Stimulated activated naive B cell treated with anti-CD40 and anti-IgM and Interleukin-4, amounts not matched to agents 10 μg/mL and 1 μg/mL and 100 μg/mL, for 72 hours (primary cell): ENCODE measurements around the gene URB2.

ENCODE experiments used
- ATAC-seq, 2 donors: fragments of 150-1000 bp; cut with Tn5 transposase; replicated peaks; 2 replicates each; pipeline ENCODE4 v1.10.0; 2021; ENCODE audit warnings: moderate library complexity in 1 of 2
- DNase-seq: peaks from one replicate; pipeline ENCODE4 v3.0.0; 2021
- H3K27ac Mint-ChIP-seq: one replicate; pipeline ENCODE4 v1.8.0; 2022; ENCODE audit warnings: mild to moderate bottlenecking, mixed read lengths
- H3K27me3 Mint-ChIP-seq, 2 donors: one replicate each; pipeline ENCODE4 v1.8.0; 2022; ENCODE audit warnings: mixed read lengths in 2 of 2
- H3K36me3 Mint-ChIP-seq, 2 donors: one replicate each; pipeline ENCODE4 v1.8.0; 2022; ENCODE audit warnings: mixed read lengths in 2 of 2, mild to moderate bottlenecking in 1 of 2
- H3K4me1 Mint-ChIP-seq, 2 donors: one replicate each; pipeline ENCODE4 v1.8.0; 2022; ENCODE audit warnings: mixed read lengths in 2 of 2, mild to moderate bottlenecking in 1 of 2
- H3K4me3 Mint-ChIP-seq, 2 donors: one replicate each; pipeline ENCODE4 v1.8.0; 2022; ENCODE audit warnings: mild to moderate bottlenecking in 2 of 2, mixed read lengths in 2 of 2, moderate library complexity in 1 of 2
- H3K9me3 Mint-ChIP-seq, 2 donors: one replicate each; pipeline ENCODE4 v1.8.0; 2022; ENCODE audit warnings: mixed read lengths in 2 of 2, mild to moderate bottlenecking in 1 of 2

URB2 gene

DNA sequence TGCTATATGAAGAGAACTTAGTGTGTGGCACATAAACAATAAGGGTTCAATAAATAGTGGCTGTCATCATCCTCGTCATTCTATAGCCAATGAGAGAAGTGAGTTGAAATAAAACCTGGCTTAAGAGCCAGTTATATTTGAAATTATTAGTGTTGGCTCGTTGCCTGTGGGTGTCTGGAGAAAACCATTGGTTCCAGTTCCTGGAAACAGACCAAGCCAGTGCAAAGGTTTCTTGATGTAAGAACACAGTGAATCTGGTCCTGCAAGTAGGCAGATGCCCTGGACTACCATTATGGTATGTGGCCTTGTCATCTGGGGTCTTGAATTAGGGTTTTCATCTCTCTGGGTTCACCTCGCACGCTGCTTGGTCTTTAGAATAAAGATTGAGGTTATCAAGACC, 43.3 kb downstream of the URB2 start:
- no peak for DNase-seq
- Mint-ChIP-seq H3K27me3 (no peaks in the 10 kb centered on the region), H3K9me3 (no peaks in the 10 kb centered on the region)

DNA sequence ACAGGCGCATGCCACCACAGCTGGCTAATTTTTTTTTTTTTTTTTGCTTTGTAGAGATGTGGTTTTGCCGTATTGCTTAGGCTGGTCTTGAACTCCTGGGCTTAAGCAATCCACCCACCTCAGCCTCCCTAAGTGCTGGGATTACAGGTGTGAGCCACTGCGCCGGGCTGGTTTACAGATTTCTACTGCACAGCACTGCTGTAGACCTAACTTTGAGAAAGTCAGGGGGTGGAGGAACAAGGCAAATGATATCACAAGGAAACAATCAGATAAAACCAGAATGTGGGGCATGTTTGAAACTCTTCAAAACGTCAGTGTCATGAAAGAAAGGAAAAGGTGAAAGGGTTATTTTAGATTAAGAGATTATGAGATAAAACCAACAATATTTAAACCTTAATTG, 45.3 kb downstream of the URB2 start:
- Mint-ChIP-seq H3K36me3 (peaks cover 27 to 42% of the 10 kb centered on the region in 2 donors), H3K27ac (no peak overlapping the region), H3K4me1 (peaks cover 0 to 5% of the 10 kb centered on the region in 2 donors)

More for the DNA sequence above, 43.3 kb downstream of the URB2 start:
- Mint-ChIP-seq H3K4me1 (peaks cover 0 to 4% of the 10 kb centered on the region in 2 donors), H3K4me3 (no peak overlapping the region), H3K27ac (no peak overlapping the region), H3K36me3 (peaks cover 26 to 39% of the 10 kb centered on the region in 2 donors)
- no peak for ATAC-seq

GRCh38 chr1:229672246-229672645, 46.2 kb downstream of the URB2 start:
- H3K36me3 Mint-ChIP-seq: peaks cover 25 to 40% of the 10 kb centered on the region in 2 donors
- ATAC-seq (no peak), DNase-seq (no peak)
- H3K27ac Mint-ChIP-seq: no peak overlapping the region
- H3K4me1 Mint-ChIP-seq: peaks cover 0 to 5% of the 10 kb centered on the region in 2 donors
- H3K4me3 Mint-ChIP-seq: no peak overlapping the region
- H3K9me3 Mint-ChIP-seq: no peaks in the 10 kb centered on the region
- H3K27me3 Mint-ChIP-seq: no peaks in the 10 kb centered on the region

More for the DNA sequence above, 45.3 kb downstream of the URB2 start:
- Mint-ChIP-seq H3K27me3 (no peaks in the 10 kb centered on the region), H3K9me3 (no peaks in the 10 kb centered on the region), H3K4me3 (no peak overlapping the region)
- DNase-seq: no peak
- no peak for ATAC-seq

DNA sequence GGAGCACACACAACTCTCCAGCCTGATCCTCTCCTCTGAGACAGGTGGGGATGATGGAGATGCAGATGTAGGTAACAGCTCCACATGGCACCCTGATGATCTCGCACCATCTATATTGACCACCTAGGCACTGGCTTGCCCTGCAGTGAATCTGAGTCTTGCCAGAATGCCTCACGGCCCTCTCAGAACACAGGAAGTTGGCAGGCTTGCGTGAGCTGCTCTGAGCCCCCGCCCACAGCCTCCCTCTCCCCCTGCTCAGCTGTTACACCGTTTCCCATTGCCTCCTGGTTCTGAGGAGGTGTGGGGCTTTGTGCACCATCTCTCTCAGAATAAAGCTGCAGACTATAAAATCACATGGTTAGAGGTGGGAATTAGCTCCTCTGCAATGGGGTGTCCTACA, 48.0 kb downstream of the URB2 start:
- no peak overlapping the region for H3K4me3 Mint-ChIP-seq
- DNase-seq: no peak
- H3K9me3 Mint-ChIP-seq: no peaks in the 10 kb centered on the region
- H3K36me3 Mint-ChIP-seq: peaks cover 15 to 23% of the 10 kb centered on the region in 2 donors
- no peak for ATAC-seq
- H3K27ac Mint-ChIP-seq: no peak overlapping the region
- no peaks in the 10 kb centered on the region for H3K27me3 Mint-ChIP-seq
- H3K4me1 Mint-ChIP-seq: peaks cover 0 to 5% of the 10 kb centered on the region in 2 donors

- Mint-ChIP-seq H3K36me3 (peaks cover 15% of the 10 kb centered on the region in 2 donors), H3K27ac (no peak overlapping the region), H3K4me1 (peaks cover 0 to 5% of the 10 kb centered on the region in 2 donors), H3K4me3 (no peak overlapping the region), H3K9me3 (no peaks in the 10 kb centered on the region), H3K27me3 (no peaks in the 10 kb centered on the region)
- ATAC-seq (no peak), DNase-seq (no peak)
Measured at GRCh38 chr1:229675396-229675795, 49.3 kb downstream of the URB2 start.

DNA sequence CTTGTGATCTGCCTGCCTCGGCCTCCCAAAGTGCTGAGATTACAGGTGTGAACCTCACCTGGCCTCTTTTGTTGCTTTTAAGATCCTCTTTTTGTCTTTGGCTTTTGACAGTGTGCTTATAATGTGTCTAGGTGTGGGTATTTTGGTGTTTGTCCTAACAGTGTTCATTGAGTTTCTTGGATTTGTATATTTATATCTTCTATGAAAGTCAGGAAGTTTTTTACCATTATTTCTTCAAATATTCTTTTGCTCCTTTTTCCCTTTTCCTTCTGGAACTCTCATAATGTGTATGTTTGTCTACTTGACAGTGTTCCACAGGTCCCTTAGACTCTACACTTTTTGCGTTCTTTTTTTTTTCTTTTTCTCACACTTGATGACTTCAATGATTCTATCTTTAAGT, 59.1 kb downstream of the URB2 start:
- Mint-ChIP-seq H3K4me1 (no peaks in the 10 kb centered on the region), H3K36me3 (peaks cover 19 to 21% of the 10 kb centered on the region in 2 donors), H3K27ac (no peak overlapping the region), H3K4me3 (no peak overlapping the region), H3K9me3 (peaks cover 16 to 17% of the 10 kb centered on the region in 2 donors), H3K27me3 (no peaks in the 10 kb centered on the region)
- DNase-seq (no peak), ATAC-seq (no peak)

DNA sequence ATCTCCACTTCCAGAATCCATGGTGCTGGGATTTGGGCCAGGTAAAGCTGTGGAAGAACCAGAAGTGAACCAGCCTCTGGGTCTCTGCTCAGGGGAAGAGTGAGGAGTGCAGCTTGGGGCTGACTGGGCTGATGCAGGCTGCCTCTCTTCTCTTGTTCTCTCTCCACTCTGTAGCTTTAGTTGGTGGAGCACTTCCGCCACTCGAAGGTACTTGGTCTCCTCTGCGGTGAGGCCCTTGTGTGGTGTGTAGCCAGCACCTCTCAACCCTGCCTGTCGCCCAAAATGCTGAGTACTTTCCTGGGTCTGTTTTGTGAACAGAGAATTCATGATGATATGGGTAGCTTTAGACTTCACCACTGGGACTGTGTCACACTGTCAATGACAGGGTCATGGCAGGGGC, 63.2 kb downstream of the URB2 start:
- ATAC-seq (no peak), DNase-seq (no peak)
- peaks cover 12 to 13% of the 10 kb centered on the region in 2 donors for H3K9me3 Mint-ChIP-seq
- H3K4me1 Mint-ChIP-seq: peaks cover 24 to 29% of the 10 kb centered on the region in 2 donors
- no peak overlapping the region for H3K27ac Mint-ChIP-seq
- H3K4me3 Mint-ChIP-seq: no peak overlapping the region
- peaks cover 11 to 17% of the 10 kb centered on the region in 2 donors for H3K36me3 Mint-ChIP-seq
- peaks cover 9 to 19% of the 10 kb centered on the region in 2 donors for H3K27me3 Mint-ChIP-seq

- H3K36me3 Mint-ChIP-seq: peaks cover 11 to 17% of the 10 kb centered on the region in 2 donors
- H3K4me1 Mint-ChIP-seq: peaks cover 28 to 33% of the 10 kb centered on the region in 2 donors
- DNase-seq (no peak), ATAC-seq (no peak)
- peaks cover 13 to 21% of the 10 kb centered on the region in 2 donors for H3K27me3 Mint-ChIP-seq
- peaks cover 10 to 13% of the 10 kb centered on the region in 2 donors for H3K9me3 Mint-ChIP-seq
- no peak overlapping the region for H3K27ac Mint-ChIP-seq
- H3K4me3 Mint-ChIP-seq: no peak overlapping the region
Measured at GRCh38 chr1:229689904-229690303, 63.9 kb downstream of the URB2 start.

DNA sequence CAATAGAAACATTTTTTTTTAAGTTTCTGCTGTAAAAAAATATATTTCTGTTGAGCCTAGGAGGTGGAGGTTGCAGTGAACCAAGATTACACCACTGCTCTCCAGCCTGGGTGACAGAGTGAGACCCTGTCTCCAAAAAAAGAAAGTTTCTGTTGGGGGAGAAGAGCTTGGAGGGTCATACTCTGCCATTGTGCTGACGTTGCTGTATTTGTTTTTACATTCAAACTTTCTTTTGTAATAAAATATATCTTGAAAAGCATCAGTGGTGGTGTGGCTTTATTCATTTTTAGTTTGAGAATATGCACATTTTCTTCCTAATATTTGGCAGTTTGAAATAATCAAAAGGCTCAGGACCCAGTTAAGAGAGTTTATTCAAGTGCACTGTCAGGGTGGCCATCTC, 64.6 kb downstream of the URB2 start:
- Mint-ChIP-seq H3K27ac (no peak overlapping the region), H3K27me3 (peaks cover 16 to 21% of the 10 kb centered on the region in 2 donors), H3K36me3 (peaks cover 7 to 9% of the 10 kb centered on the region in 2 donors), H3K4me3 (no peak overlapping the region), H3K9me3 (peaks cover 5 to 6% of the 10 kb centered on the region in 2 donors), H3K4me1 (peaks cover 29 to 33% of the 10 kb centered on the region in 2 donors)
- ATAC-seq: no peak
- no peak for DNase-seq

DNA sequence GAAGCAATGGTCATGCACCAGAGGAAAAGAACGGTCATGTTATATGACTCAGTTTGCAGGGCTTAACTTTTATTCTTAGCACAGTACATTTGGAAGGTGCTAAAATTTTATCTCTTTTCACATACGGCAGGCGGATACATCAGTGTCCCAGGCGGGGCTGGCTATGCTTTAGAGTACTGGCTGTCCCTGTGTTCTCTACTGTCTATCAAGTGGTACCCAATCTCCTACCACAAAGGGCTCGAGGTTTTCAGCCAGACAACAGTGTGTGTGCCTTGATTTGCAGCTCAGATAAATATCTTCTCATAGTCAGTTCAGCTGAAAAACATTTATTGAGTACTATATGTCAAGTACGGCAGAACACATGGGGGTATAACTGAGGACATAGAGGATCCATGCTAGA, 65.3 kb downstream of the URB2 start:
- Mint-ChIP-seq H3K4me3 (no peak overlapping the region), H3K9me3 (peaks cover 0 to 2% of the 10 kb centered on the region in 2 donors), H3K4me1 (peaks cover 32 to 37% of the 10 kb centered on the region in 2 donors), H3K27me3 (peaks cover 19 to 25% of the 10 kb centered on the region in 2 donors), H3K36me3 (peaks cover 1 to 4% of the 10 kb centered on the region in 2 donors), H3K27ac (no peak overlapping the region)
- no peak for DNase-seq
- no peak for ATAC-seq

DNA sequence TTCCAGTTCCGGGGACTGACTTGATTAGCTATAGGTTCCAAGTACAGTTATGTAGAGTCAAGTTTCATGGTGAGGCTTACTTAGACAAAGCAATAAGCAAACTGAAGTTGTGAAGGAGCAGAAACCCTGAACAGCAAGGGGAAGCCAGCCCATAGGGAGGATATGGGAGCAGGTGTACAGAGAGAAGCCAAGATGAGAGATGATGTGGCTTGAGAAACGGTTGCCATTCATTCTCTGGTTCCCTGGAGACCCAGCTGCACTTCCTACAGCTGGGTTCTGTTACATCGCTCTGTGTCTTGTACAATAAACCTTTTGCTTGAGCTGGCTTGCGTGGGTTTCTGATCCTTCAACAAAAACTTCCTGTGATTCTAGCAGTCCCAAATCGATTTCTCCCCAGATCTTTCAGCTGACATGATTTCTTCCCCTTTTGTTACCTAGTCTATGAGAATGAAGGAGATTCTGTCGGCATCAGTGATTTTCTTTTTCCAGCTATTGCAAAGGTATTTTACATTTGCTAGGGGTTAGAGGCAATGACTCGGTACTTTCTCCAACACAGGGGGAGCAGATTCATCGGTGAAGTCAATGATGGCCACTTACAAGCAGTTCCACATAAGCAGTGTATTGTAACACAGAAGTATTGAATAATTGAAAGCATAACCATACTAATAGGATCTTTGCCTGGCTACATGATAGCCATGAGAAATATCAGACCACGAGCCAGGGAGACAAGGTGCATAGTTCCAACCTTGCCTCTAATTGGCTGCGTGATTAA, 67.3 kb downstream of the URB2 start:
- Mint-ChIP-seq H3K4me3 (peak overlapping the region in 1 of 2 donors; percentile 64), H3K27ac (no peak overlapping the region), H3K4me1 (peaks cover 35 to 41% of the 10 kb centered on the region in 2 donors), H3K27me3 (peaks cover 26 to 28% of the 10 kb centered on the region in 2 donors), H3K36me3 (peaks cover 0 to 4% of the 10 kb centered on the region in 2 donors), H3K9me3 (peaks cover 0 to 2% of the 10 kb centered on the region in 2 donors)
- DNase-seq (no peak), ATAC-seq (peak; percentile 58 to 82)

- ATAC-seq: no peak
- Mint-ChIP-seq H3K4me3 (no peak overlapping the region), H3K36me3 (peaks cover 0 to 4% of the 10 kb centered on the region in 2 donors)
Measured at GRCh38 chr1:229694053-229694693, 68.1 kb downstream of the URB2 start.

GRCh38 chr1:229696385-229696784, 70.3 kb downstream of the URB2 start:
- Mint-ChIP-seq H3K27me3 (peaks cover 19 to 20% of the 10 kb centered on the region in 2 donors), H3K36me3 (no peaks in the 10 kb centered on the region), H3K4me3 (no peak overlapping the region), H3K4me1 (peaks cover 31 to 36% of the 10 kb centered on the region in 2 donors), H3K9me3 (peaks cover 0 to 2% of the 10 kb centered on the region in 2 donors), H3K27ac (no peak overlapping the region)
- DNase-seq: no peak
- peak; percentile 42 to 66 for ATAC-seq

More at GRCh38 chr1:229694053-229694693, 68.1 kb downstream of the URB2 start:
- Mint-ChIP-seq H3K27ac (no peak overlapping the region), H3K4me1 (peaks cover 35 to 41% of the 10 kb centered on the region in 2 donors), H3K9me3 (peaks cover 0 to 2% of the 10 kb centered on the region in 2 donors), H3K27me3 (peaks cover 26 to 28% of the 10 kb centered on the region in 2 donors)
- no peak for DNase-seq

- no peak overlapping the region for H3K27ac Mint-ChIP-seq
- DNase-seq (no peak), ATAC-seq (no peak)
- no peaks in the 10 kb centered on the region for H3K9me3 Mint-ChIP-seq
- H3K36me3 Mint-ChIP-seq: no peaks in the 10 kb centered on the region
- H3K4me1 Mint-ChIP-seq: peaks cover 9 to 11% of the 10 kb centered on the region in 2 donors
- peaks cover 7 to 14% of the 10 kb centered on the region in 2 donors for H3K27me3 Mint-ChIP-seq
- H3K4me3 Mint-ChIP-seq: no peak overlapping the region
Measured at GRCh38 chr1:229699613-229700267, 73.7 kb downstream of the URB2 start.
